GM06990 (cell line): ENCODE measurements around the gene DDX1.

ENCODE experiments used
- DNase-seq: peaks from one replicate; pipeline ENCODE4 v3.0.0-alpha.2; 2011; ENCODE audit not compliant: insufficient read length; ENCODE audit errors: extremely low read depth
- H3K27me3 ChIP-seq: replicated peaks from 2 replicates; pipeline ENCODE4 v1.6.0; 2011; ENCODE audit warnings: low read length; ENCODE audit not compliant: control insufficient read depth, insufficient read depth
- H3K36me3 ChIP-seq: 2 replicates; pipeline ENCODE4 v1.5.1; 2011; ENCODE audit warnings: low read length; ENCODE audit not compliant: control insufficient read depth, insufficient read depth
- H3K4me3 ChIP-seq: replicated peaks from 2 replicates; pipeline ENCODE4 v1.5.1; 2011; ENCODE audit warnings: low read depth, mild to moderate bottlenecking, control low read depth, low read length
- TF ChIP-seq, protein P1 (sequence below): IDR thresholded peaks from 2 replicates; pipeline ENCODE4 v1.5.1; 2011; ENCODE audit warnings: low read length, control low read depth, mild to moderate bottlenecking, inconsistent platforms; ENCODE audit not compliant: insufficient read depth, poor library complexity, severe bottlenecking

Gene DDX1

DNA sequence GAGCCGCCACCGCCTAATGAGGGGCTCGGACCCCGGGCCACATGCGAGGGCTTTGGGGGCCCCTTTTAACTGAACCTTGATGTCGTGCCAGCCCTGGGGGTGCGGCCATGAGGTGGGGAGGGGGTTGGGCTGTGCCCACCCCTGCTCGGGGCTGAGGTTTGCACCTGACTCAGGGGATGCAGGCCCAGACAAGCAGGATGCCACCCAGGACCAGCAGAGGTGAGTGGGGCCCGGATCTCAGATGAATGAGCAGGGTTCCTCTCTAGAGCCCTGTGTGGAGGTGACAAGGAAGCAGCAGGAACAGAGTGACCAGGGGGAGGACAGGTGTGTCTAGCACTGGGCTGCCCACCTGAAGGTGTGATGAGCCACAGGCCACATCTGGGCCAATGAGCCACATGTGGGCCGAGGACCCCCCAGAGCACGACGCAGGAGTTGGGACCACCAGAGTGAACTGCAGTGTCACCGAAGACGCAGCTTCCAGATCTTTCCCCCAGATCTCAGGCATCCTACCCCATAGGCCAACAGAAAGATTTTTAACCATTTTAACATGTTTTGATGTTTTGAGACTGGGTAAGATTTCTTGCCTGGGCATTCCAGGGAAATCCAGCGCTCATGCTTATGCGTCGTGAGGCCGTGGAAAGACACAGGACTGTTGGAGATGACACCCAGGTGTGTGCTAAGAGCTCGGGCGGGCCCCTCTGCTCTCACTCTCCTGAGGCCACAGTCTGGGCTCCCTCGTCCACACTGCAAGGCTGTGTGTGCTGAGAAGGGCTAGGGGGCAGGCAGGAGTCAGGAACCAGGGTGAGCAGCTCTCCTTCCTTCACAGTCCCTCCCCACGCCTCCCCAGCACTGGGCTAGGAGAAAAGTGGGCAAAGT lies 73.6 kb downstream of the DDX1 start:
- no peaks in the 10 kb centered on the region for H3K36me3 ChIP-seq
- TF ChIP-seq, protein P1, sequence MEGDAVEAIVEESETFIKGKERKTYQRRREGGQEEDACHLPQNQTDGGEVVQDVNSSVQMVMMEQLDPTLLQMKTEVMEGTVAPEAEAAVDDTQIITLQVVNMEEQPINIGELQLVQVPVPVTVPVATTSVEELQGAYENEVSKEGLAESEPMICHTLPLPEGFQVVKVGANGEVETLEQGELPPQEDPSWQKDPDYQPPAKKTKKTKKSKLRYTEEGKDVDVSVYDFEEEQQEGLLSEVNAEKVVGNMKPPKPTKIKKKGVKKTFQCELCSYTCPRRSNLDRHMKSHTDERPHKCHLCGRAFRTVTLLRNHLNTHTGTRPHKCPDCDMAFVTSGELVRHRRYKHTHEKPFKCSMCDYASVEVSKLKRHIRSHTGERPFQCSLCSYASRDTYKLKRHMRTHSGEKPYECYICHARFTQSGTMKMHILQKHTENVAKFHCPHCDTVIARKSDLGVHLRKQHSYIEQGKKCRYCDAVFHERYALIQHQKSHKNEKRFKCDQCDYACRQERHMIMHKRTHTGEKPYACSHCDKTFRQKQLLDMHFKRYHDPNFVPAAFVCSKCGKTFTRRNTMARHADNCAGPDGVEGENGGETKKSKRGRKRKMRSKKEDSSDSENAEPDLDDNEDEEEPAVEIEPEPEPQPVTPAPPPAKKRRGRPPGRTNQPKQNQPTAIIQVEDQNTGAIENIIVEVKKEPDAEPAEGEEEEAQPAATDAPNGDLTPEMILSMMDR, result no peak
- H3K4me3 ChIP-seq, result no peak overlapping the region
- no peak for DNase-seq
- peaks cover 2% of the 10 kb centered on the region for H3K27me3 ChIP-seq

DNA sequence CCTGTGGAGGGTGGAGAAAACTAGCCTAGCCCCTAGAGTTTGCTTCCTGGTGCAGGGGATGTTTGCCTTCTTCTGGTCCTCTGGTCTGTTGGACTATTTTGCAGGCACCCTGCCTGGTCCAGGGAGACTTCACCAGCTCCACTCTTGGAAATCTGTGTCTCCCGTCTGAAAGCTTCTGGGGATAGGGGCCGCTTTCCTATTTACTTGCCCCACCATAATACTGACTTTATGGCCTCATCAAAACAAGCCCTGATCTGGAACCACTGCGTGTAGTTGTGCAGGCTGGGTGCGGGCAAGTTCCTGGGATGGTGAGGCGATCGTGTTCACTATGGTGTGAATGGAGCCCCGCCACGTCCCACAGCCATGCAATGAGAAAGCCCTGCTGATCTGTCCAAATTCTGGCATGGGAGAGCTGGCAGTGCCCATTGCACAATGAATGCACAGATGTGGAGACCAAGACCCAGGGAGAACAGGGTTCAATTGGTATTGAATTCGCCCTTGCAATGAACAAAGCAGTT lies 74.3 kb downstream of the DDX1 start:
- Histone ChIP-seq H3K27me3 (no peaks in the 10 kb centered on the region), H3K4me3 (no peak overlapping the region), H3K36me3 (no peaks in the 10 kb centered on the region)
- DNase-seq, result no peak
- TF ChIP-seq, protein P1, result no peak

DNA sequence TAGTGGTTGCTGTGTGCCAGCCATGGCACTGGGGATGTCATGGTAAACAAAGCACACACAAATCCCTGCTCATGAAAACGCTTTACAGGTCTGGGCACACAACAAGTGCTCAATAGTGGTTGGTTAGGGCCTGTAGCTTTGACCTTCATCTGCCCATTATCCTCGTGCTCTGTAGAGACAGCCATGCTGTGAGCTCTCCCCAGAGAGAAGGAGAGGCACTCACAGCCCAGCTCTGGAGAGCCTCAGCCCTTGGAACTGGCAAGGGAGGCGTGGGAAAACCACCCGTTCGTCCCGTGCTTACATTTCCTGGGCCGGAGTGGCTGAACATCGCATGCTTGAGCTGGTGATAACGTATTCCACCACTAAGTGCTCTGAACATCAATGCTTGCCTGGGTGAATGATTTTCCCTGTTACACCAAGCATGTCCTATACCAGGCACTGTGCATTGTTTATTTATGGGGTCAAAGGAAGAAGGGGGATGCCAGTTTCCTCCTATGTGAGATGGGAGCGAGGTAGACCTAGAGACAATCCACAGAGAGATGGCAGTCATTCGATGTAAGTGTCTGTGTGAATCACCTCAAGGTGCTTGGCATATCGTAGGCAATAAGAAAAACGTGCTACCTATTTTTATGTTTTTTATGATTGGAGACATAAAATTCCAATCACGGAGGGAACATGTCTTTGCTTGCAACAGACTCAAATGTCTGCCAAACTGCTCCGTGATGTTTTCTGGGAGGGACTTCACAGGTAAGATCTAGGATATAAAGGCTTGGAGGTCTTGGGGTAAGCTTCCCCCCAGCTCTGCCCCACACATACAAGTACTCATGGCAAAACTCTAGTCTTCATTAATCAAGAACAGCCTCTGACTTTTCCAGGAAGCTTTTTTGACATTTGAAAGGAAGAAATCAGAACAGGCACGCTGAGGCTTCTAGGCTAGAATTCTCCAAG lies 75.5 kb downstream of the DDX1 start:
- no peak for DNase-seq
- no peak overlapping the region for H3K4me3 ChIP-seq
- TF ChIP-seq, protein P1, result no peak
- no peaks in the 10 kb centered on the region for H3K27me3 ChIP-seq
- no peaks in the 10 kb centered on the region for H3K36me3 ChIP-seq

DNA sequence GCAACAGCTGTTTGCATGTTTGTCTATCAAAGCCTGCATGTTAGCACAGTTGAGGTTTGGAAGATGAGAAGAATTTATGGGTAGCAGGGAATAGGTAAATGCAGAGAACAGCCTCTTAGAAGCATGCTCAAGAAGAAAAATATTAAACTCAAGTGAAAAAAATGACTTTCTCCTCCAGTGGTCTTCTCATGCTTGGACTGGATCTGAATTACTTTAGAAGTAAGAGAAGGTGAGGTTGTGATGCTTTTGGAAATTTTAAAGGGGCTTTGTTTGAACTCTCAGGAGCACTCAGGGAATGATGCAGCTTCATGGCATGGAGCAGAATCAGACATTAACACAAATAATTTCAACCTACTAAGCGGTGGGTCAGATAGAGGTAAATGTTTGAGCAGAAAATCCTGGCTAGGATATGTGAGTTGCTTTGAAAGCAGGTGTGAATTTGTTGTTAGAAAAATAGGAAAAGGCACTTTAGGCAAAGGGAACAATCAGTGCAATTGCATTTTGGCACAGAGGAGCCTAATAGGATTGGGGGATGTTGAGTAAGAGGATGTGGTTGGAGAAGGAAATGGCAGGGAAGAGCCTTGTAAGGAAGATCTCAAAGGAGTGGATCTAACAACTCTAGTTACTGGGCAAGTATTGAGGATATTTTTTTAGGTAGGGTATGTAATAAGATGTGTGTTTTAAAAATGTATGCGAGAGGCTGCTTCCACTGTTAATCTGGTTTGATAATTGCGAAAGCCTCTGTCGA lies 76.3 kb downstream of the DDX1 start:
- Histone ChIP-seq H3K36me3 (no peaks in the 10 kb centered on the region), H3K4me3 (no peak overlapping the region), H3K27me3 (no peaks in the 10 kb centered on the region; the same call in 1 of the 2 replicates)
- DNase-seq, result no peak
- TF ChIP-seq, protein P1, result no peak

DNA sequence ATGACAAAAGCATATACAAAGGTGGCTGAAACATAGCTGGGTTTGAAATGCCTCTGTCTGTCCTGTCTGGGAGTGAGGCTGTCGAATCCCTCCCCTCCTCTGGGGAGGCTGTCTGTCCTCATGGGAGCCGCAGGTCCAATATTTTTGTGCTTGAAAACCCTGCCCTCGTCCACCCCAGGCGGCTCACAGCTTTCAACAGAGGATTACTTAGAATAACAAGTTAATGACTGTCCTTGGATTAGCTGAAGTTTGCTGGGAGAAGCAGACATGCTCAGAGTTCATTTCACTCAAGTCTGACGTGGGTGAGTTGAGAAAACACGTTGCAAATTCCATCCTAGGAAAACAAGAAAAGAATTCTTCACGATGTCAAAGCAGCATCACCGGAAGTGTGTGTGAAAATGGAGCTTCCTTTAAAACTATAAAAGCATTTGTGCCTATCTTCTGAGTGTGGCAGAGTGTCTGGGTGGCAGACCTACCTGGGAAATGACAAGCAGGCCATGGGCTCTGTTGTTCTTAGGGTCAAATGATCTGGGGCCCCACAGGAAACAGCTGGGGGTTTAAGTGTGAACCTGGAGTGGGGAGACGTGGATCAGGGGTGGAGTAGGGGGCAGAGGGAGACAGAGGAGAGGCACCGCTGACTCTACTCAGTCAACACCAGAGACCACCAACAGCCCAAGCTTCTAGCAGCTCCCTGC lies 77.1 kb downstream of the DDX1 start:
- no peak for DNase-seq
- Histone ChIP-seq H3K36me3 (no peaks in the 10 kb centered on the region), H3K27me3 (no peaks in the 10 kb centered on the region; the same call in 1 of the 2 replicates), H3K4me3 (no peak overlapping the region)
- TF ChIP-seq, protein P1, result no peak
